GM21786 (cell line): ENCODE data around the gene SLC35B1.

Experiments
- ATAC-seq: cut with Tn5 transposase; IDR thresholded peaks from one replicate; pipeline ENCODE4 v1.9.1; 2021; ENCODE audit not compliant: unreplicated experiment

The SLC35B1 gene

GRCh38 chr17:49700960-49701359, 6.8 kb downstream of the SLC35B1 start:
- no peak for ATAC-seq

GRCh38 chr17:49699966-49700575, 7.7 kb downstream of the SLC35B1 start:
- no peak for ATAC-seq

- ATAC-seq: no peak
Measured at GRCh38 chr17:49698005-49698404, 9.8 kb downstream of the SLC35B1 start.

GRCh38 chr17:49696233-49696761, 11.5 kb downstream of the SLC35B1 start:
- ATAC-seq: no peak

GRCh38 chr17:49695698-49696232, 12.0 kb downstream of the SLC35B1 start:
- no peak for ATAC-seq

GRCh38 chr17:49694847-49695697, 12.7 kb downstream of the SLC35B1 start:
- no peak for ATAC-seq

- ATAC-seq: no peak
Measured at GRCh38 chr17:49692751-49693150, 15.0 kb downstream of the SLC35B1 start.

- ATAC-seq: no peak
Measured at GRCh38 chr17:49691677-49692191, 16.0 kb downstream of the SLC35B1 start.

GRCh38 chr17:49691086-49691676, 16.6 kb downstream of the SLC35B1 start:
- no peak for ATAC-seq

- ATAC-seq: no peak
Measured at GRCh38 chr17:49690256-49690655, 17.5 kb downstream of the SLC35B1 start.

- no peak for ATAC-seq
Measured at GRCh38 chr17:49688848-49689247, 18.9 kb downstream of the SLC35B1 start.

- ATAC-seq: no peak
Measured at GRCh38 chr17:49687878-49688491, 19.8 kb downstream of the SLC35B1 start.

- no peak for ATAC-seq
Measured at GRCh38 chr17:49681106-49681979, 26.4 kb downstream of the SLC35B1 start.

- ATAC-seq: no peak
Measured at GRCh38 chr17:49680314-49680713, 27.4 kb downstream of the SLC35B1 start.

- peak; percentile 68 for ATAC-seq
Measured at GRCh38 chr17:49677933-49678847, 29.6 kb downstream of the SLC35B1 start, which contains the start of gene SPOP. Gene SPOP, minus strand, starts transcription at chr17:49678097. Its CDS starts 55,287 bp downstream, at chr17:49622810.

GRCh38 chr17:49677134-49677932, 30.4 kb downstream of the SLC35B1 start:
- peak; percentile 27 for ATAC-seq

GRCh38 chr17:49676276-49676868, 31.4 kb downstream of the SLC35B1 start:
- ATAC-seq: peak; percentile 70
